Activated CD4-positive, alpha-beta memory T cell treated with anti-CD3 and anti-CD28 coated beads for 36 hours (primary cell): ENCODE data around the gene FAM227B. TPM values are rescaled to one million over a fixed set of nuclear protein-coding genes. Genes with fewer than 3 reads are reported as not detected.
"Not testable (repeated sequence)": the region's sequence is repeated elsewhere in the genome, so short reads cannot be mapped to it uniquely, and the experiment has no call there.

Experiments
- CTCF ChIA-PET: fragments of 350-600 bp; sonication (Branson Sonifier 250); formaldehyde crosslinking; loops from one replicate; lab custom pipeline; 2021; ENCODE audit warnings: antibody characterized with exemption, inconsistent platforms; lab: Charles Lee
- POLR2A ChIA-PET: fragments of 350-600 bp; sonication (Branson Sonifier 250); formaldehyde crosslinking; loops from one replicate; lab custom pipeline; 2021; ENCODE audit warnings: antibody characterized with exemption; lab: Charles Lee
- DNase-seq: peaks from one replicate; pipeline ENCODE4 v3.0.0-alpha.2; 2020
- H3K27ac Mint-ChIP-seq: one replicate; pipeline ENCODE4 v1.8.0; 2021; ENCODE audit warnings: mixed read lengths
- H3K27me3 Mint-ChIP-seq: one replicate; pipeline ENCODE4 v1.8.0; 2021; ENCODE audit warnings: mixed read lengths
- H3K36me3 Mint-ChIP-seq: one replicate; pipeline ENCODE4 v1.8.0; 2021; ENCODE audit warnings: mixed read lengths
- H3K4me1 Mint-ChIP-seq: one replicate; pipeline ENCODE4 v1.8.0; 2021; ENCODE audit warnings: low read depth, mixed read lengths
- H3K4me3 Mint-ChIP-seq: one replicate; pipeline ENCODE4 v1.8.0; 2021; ENCODE audit warnings: mild to moderate bottlenecking, mixed read lengths
- H3K9me3 Mint-ChIP-seq: one replicate; pipeline ENCODE4 v1.8.0; 2021; ENCODE audit warnings: mixed read lengths
- intact Hi-C: fragments of 100-400 bp; cut with micrococcal nuclease; formaldehyde crosslinking; loops from one replicate; pipeline ENCODE4 v1.15.1; 2023
- total RNA-seq, 2 experiments: library from RNA; stranded (reverse); gene quantifications; one replicate each; pipeline ENCODE4 v1.2.3, GENCODE V29; 2021

FAM227B gene
- total RNA-seq, 2 experiments from 2014 or later: 2.8 to 3.8 TPM

- Mint-ChIP-seq H3K36me3 (no peaks in the 10 kb centered on the region), H3K4me3 (no peak overlapping the region), H3K27me3 (peaks cover 2% of the 10 kb centered on the region), H3K27ac (no peak overlapping the region), H3K4me1 (no peaks in the 10 kb centered on the region), H3K9me3 (no peaks in the 10 kb centered on the region)
- intact Hi-C loops: no loop called here
- POLR2A ChIA-PET: no interaction called here
- CTCF ChIA-PET: no interaction called here
- DNase-seq: no peak
Measured at GRCh38 chr15:49383266-49383665, 237.4 kb downstream of the FAM227B start.

DNA sequence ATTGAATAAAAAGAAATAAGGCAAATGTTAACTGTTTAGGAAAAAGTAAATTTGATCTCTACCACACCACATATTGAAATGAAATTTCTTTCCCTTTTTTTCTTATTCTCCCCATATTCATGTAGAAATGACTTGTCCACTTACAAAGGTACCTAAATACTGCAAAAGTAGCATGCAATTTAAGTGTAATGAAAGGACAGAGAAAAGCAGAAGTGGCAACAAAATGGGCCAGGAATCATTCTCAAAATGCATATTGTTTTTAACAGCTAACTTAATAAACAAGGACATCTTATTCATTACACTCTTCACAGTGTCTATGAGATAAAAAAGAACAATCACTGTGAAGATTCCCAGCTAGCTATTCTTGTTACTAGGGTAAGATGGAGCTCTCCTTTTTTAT is 238.2 kb downstream of the FAM227B start:
- intact Hi-C loops: no loop called here

GRCh38 chr15:49380912-49381311 is 239.7 kb downstream of the FAM227B start:
- POLR2A ChIA-PET: no interaction called here
- intact Hi-C loops: no loop called here
- Mint-ChIP-seq H3K36me3 (no peaks in the 10 kb centered on the region), H3K27ac (no peak overlapping the region), H3K9me3 (no peaks in the 10 kb centered on the region), H3K27me3 (no peaks in the 10 kb centered on the region), H3K4me3 (no peak overlapping the region), H3K4me1 (no peaks in the 10 kb centered on the region)
- CTCF ChIA-PET: no interaction called here
- DNase-seq: no peak

More for the DNA sequence above, 238.2 kb downstream of the FAM227B start:
- no peaks in the 10 kb centered on the region for H3K4me1 Mint-ChIP-seq
- ChIA-PET POLR2A (no interaction called here), CTCF (no interaction called here)
- DNase-seq: no peak
- peaks cover under 1% of the 10 kb centered on the region for H3K27me3 Mint-ChIP-seq
- no peak overlapping the region for H3K27ac Mint-ChIP-seq
- H3K9me3 Mint-ChIP-seq: no peaks in the 10 kb centered on the region
- H3K36me3 Mint-ChIP-seq: no peaks in the 10 kb centered on the region
- H3K4me3 Mint-ChIP-seq: no peak overlapping the region

DNA sequence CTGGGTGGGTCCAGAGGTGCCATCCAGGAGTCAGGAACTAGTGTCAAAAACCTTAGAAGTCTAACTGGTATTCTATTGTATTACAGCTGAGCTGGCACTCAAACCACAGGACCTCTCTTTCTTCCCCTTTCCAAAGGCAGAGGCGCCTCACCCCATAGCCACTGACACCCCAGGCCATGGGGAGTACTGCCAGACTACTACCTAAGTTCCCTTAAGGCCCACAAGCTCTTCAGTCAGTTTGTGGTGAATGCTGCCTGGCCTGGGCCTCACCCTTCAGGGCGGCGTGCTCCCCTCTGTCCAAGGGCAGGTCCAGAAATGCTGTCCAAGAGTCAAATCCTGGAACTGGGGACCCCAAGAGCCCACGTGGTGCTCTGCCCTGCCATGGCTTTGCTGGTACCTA is 240.6 kb downstream of the FAM227B start:
- POLR2A ChIA-PET: no interaction called here
- H3K4me1 Mint-ChIP-seq: no peaks in the 10 kb centered on the region
- CTCF ChIA-PET: no interaction called here
- no peak overlapping the region for H3K27ac Mint-ChIP-seq
- H3K9me3 Mint-ChIP-seq: no peaks in the 10 kb centered on the region
- no peaks in the 10 kb centered on the region for H3K36me3 Mint-ChIP-seq
- intact Hi-C loops: no loop called here
- no peak overlapping the region for H3K4me3 Mint-ChIP-seq
- no peaks in the 10 kb centered on the region for H3K27me3 Mint-ChIP-seq
- DNase-seq: no peak

- Mint-ChIP-seq H3K36me3 (no peaks in the 10 kb centered on the region), H3K4me3 (no peak overlapping the region), H3K9me3 (peaks cover under 1% of the 10 kb centered on the region), H3K27me3 (peaks cover 2% of the 10 kb centered on the region), H3K4me1 (no peaks in the 10 kb centered on the region), H3K27ac (no peak overlapping the region)
- POLR2A ChIA-PET: no interaction called here
- CTCF ChIA-PET: interaction anchor here (1.6 kb wide), 1 partner anchor 49 kb away, joined by 3 read pairs; no protein-coding TSS in a partner anchor
- intact Hi-C loops: no loop called here
- DNase-seq: no peak
Measured at GRCh38 chr15:49372366-49372765, 248.3 kb downstream of the FAM227B start.

GRCh38 chr15:49370782-49371181 is 249.8 kb downstream of the FAM227B start:
- POLR2A ChIA-PET: no interaction called here
- peaks cover 4% of the 10 kb centered on the region for H3K9me3 Mint-ChIP-seq
- no peak for DNase-seq
- no peak overlapping the region for H3K4me3 Mint-ChIP-seq
- no peaks in the 10 kb centered on the region for H3K4me1 Mint-ChIP-seq
- peaks cover 2% of the 10 kb centered on the region for H3K27me3 Mint-ChIP-seq
- intact Hi-C loops: no loop called here
- H3K36me3 Mint-ChIP-seq: no peaks in the 10 kb centered on the region
- CTCF ChIA-PET: no interaction called here
- no peak overlapping the region for H3K27ac Mint-ChIP-seq

GRCh38 chr15:49366496-49366895 is 254.1 kb downstream of the FAM227B start:
- ChIA-PET POLR2A (no interaction called here), CTCF (no interaction called here)
- Mint-ChIP-seq H3K27me3 (no peaks in the 10 kb centered on the region), H3K4me1 (no peaks in the 10 kb centered on the region), H3K4me3 (no peak overlapping the region), H3K27ac (no peak overlapping the region), H3K36me3 (peaks cover 5% of the 10 kb centered on the region), H3K9me3 (peaks cover 24% of the 10 kb centered on the region)
- intact Hi-C loops: no loop called here
- DNase-seq: no peak

- Mint-ChIP-seq H3K27ac (no peak overlapping the region), H3K27me3 (no peaks in the 10 kb centered on the region), H3K4me3 (no peak overlapping the region), H3K36me3 (peaks cover 5% of the 10 kb centered on the region), H3K9me3 (peaks cover 28% of the 10 kb centered on the region), H3K4me1 (no peaks in the 10 kb centered on the region)
- DNase-seq: no peak
- ChIA-PET POLR2A (no interaction called here), CTCF (no interaction called here)
- intact Hi-C loops: no loop called here
Measured at GRCh38 chr15:49361370-49361769, 259.2 kb downstream of the FAM227B start.

DNA sequence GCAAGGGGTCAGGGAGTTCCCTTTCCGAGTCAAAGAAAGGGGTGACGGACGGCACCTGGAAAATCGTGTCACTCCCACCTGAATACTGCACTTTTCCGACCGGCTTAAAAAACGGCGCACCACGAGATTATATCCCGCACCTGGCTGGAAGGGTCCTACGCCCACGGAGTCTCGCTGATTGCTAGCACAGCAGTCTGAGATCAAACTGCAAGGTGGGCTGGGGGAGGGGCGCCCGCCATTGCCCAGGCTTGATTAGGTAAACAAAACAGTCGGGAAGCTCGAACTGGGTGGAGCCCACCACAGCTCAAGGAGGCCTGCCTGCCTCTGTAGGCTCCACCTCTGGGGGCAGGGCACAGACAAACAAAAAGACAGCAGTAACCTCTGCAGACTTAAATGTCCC is 266.2 kb downstream of the FAM227B start:
- DNase-seq, H3K27me3 Mint-ChIP-seq, POLR2A ChIA-PET, H3K4me1 Mint-ChIP-seq, CTCF ChIA-PET, H3K27ac Mint-ChIP-seq, H3K36me3 Mint-ChIP-seq, intact Hi-C loops, H3K4me3 Mint-ChIP-seq: not testable (repeated sequence)
- peaks cover 15% of the 10 kb centered on the region for H3K9me3 Mint-ChIP-seq

DNA sequence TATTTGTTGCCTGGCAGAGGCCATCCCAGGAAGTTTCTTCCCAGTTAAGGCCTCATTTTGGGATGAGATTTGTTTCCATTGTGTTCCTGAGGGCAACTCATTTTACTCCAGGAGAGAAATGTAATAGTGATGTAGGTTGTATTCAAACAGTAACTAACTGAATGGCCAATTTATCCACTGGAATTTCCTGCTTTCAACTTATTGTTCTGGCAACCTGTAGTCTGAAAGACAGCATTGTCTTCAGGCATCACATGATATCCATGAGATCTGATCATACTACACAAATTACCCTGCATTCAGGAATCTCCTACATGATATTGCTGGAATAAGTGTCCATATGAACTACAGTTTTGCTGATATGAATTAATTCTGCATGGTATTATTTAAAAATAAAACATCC is 277.1 kb downstream of the FAM227B start:
- H3K4me1 Mint-ChIP-seq: no peaks in the 10 kb centered on the region
- no peaks in the 10 kb centered on the region for H3K27me3 Mint-ChIP-seq
- no peak for DNase-seq
- H3K4me3 Mint-ChIP-seq: no peak overlapping the region
- H3K27ac Mint-ChIP-seq: no peak overlapping the region
- ChIA-PET POLR2A (interaction anchor here (0.6 kb wide), 1 partner anchor 249 kb away, joined by 3 read pairs; no protein-coding TSS in a partner anchor), CTCF (no interaction called here)
- H3K9me3 Mint-ChIP-seq: peaks cover 9% of the 10 kb centered on the region
- peaks cover 35% of the 10 kb centered on the region for H3K36me3 Mint-ChIP-seq
- intact Hi-C loops: no loop called here

- DNase-seq: no peak
- Mint-ChIP-seq H3K4me1 (no peaks in the 10 kb centered on the region), H3K36me3 (peaks cover 40% of the 10 kb centered on the region), H3K4me3 (no peak overlapping the region), H3K27me3 (no peaks in the 10 kb centered on the region), H3K9me3 (peaks cover 9% of the 10 kb centered on the region), H3K27ac (no peak overlapping the region)
- ChIA-PET POLR2A (no interaction called here), CTCF (no interaction called here)
- intact Hi-C loops: no loop called here
Measured at GRCh38 chr15:49339656-49340055, 281.0 kb downstream of the FAM227B start.

DNA sequence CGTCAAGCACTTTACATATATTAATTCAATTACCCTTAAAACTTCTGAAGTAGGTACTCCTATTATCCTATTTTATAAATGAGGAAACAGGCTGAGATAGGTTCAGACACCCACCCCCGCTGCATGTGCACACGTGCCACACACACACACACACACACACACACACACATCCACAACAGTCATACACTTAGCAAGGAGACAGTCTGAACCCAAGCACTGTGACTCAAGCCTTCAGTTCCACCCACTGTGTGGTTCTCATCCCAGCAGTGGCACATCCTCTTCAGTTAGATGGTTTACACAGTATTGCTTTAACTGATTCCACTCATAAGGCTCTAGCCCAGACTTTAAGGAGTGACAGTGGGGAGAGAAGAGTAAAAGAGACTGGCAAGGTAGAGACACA is 288.7 kb downstream of the FAM227B start:
- ChIA-PET CTCF (no interaction called here), POLR2A (no interaction called here)
- H3K27ac Mint-ChIP-seq: no peak overlapping the region
- peaks cover 18% of the 10 kb centered on the region for H3K36me3 Mint-ChIP-seq
- no peaks in the 10 kb centered on the region for H3K27me3 Mint-ChIP-seq
- H3K4me3 Mint-ChIP-seq: no peak overlapping the region
- intact Hi-C loops: no loop called here
- no peaks in the 10 kb centered on the region for H3K4me1 Mint-ChIP-seq
- no peaks in the 10 kb centered on the region for H3K9me3 Mint-ChIP-seq
- DNase-seq: no peak

DNA sequence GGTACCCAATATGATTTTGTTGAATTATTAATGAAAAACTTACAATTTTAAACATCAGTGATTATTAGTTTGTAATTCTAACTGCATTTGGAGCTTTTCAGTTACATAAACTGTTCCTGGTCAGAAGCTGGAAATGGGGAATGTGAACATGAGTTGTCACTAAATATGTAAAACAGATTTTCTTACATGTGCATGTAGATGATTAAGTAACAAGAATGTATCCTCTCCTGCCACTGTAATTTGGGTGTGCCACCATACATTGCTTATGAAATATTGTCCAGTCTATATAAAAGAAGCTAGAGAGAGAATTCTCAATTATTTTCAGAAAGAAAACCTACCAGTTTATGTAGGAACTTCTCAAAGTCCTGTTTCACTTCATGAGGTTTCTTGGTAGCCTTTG is 289.2 kb downstream of the FAM227B start:
- Mint-ChIP-seq H3K27me3 (no peaks in the 10 kb centered on the region), H3K36me3 (peaks cover 18% of the 10 kb centered on the region), H3K4me1 (no peaks in the 10 kb centered on the region), H3K4me3 (no peak overlapping the region), H3K27ac (no peak overlapping the region), H3K9me3 (no peaks in the 10 kb centered on the region)
- ChIA-PET POLR2A (no interaction called here), CTCF (no interaction called here)
- intact Hi-C loops: no loop called here
- DNase-seq: no peak
